PC-3 (cell line): Measurements from ENCODE around the gene SAMD5. TPM values are rescaled to one million over a fixed set of nuclear protein-coding genes. Genes with fewer than 3 reads are reported as not detected.

ENCODE experiments used
- ATAC-seq: fragments of 200-7000 bp; cut with Tn5 transposase; 2 replicates; pipeline ENCODE4 v1.9.1; 2020; ENCODE audit warnings: mild to moderate bottlenecking, moderate library complexity
- BruUV-seq: library from RNA; stranded (reverse); fragments of 400-500 nt; replicated peaks from 2 replicates; lab custom pipeline; 2021; lab: Mats Ljungman, UMichigan
- CTCF ChIA-PET: fragments of 300-600 bp; sonication (Branson Sonifier 250); formaldehyde crosslinking; loops from one replicate; lab custom pipeline; 2022; ENCODE audit warnings: antibody characterized with exemption; lab: Charles Lee
- POLR2A ChIA-PET: fragments of 300-600 bp; sonication (Branson Sonifier 250); formaldehyde crosslinking; loops from one replicate; lab custom pipeline; 2022; ENCODE audit warnings: antibody characterized with exemption; ENCODE audit not compliant: unreplicated experiment; lab: Charles Lee
- DNase-seq: peaks from one replicate; pipeline ENCODE4 v3.0.0-alpha.2; 2015
- H2AFZ ChIP-seq: fragments of 300-600 bp; sonication (generic); 2 replicates; pipeline ENCODE4 v1.6.0; 2016; ENCODE audit warnings: antibody characterized with exemption, low read length
- H3F3A ChIP-seq: fragments of 300-600 bp; sonication (generic); one replicate; pipeline ENCODE4 v1.6.0; 2017; ENCODE audit warnings: antibody characterized with exemption, low read length, control low read depth, mild to moderate bottlenecking; ENCODE audit not compliant: unreplicated experiment
- H3K27ac ChIP-seq: fragments of 300-600 bp; sonication (generic); 2 replicates; pipeline ENCODE4 v1.5.1; 2016; ENCODE audit warnings: mild to moderate bottlenecking, low read length
- H3K27me3 ChIP-seq: fragments of 300-600 bp; sonication (generic); 2 replicates; pipeline ENCODE4 v1.6.1; 2016; ENCODE audit warnings: low read length, mixed read lengths
- H3K36me3 ChIP-seq: fragments of 300-600 bp; sonication (generic); 2 replicates; pipeline ENCODE4 v1.6.1; 2016; ENCODE audit warnings: low read depth, mixed run types, low read length, mixed read lengths
- H3K4me1 ChIP-seq: fragments of 300-600 bp; sonication (generic); 2 replicates; pipeline ENCODE4 v1.5.1; 2016; ENCODE audit warnings: low read length; ENCODE audit not compliant: insufficient read depth
- H3K4me2 ChIP-seq: fragments of 300-600 bp; sonication (generic); 2 replicates; pipeline ENCODE4 v1.6.0; 2016; ENCODE audit warnings: low read length
- H3K4me3 ChIP-seq: fragments of 300-600 bp; sonication (generic); 2 replicates; pipeline ENCODE4 v1.5.1; 2016; ENCODE audit warnings: mild to moderate bottlenecking, low read length, mixed read lengths
- H3K79me2 ChIP-seq: fragments of 300-600 bp; sonication (generic); 2 replicates; pipeline ENCODE4 v1.6.1; 2017; ENCODE audit warnings: low read length, mixed read lengths
- H3K9ac ChIP-seq: fragments of 300-600 bp; sonication (generic); 2 replicates; pipeline ENCODE4 v1.6.0; 2016; ENCODE audit warnings: mild to moderate bottlenecking, low read length
- H3K9me2 ChIP-seq: fragments of 300-600 bp; sonication (generic); replicated peaks from 2 replicates; pipeline ENCODE4 v1.6.1; 2016; ENCODE audit warnings: mixed run types, low read length, mixed read lengths
- H3K9me3 ChIP-seq: fragments of 300-600 bp; sonication (generic); 2 replicates; pipeline ENCODE4 v1.6.1; 2016; ENCODE audit warnings: low read length, mixed read lengths
- H4K20me1 ChIP-seq: fragments of 300-600 bp; sonication (generic); 2 replicates; pipeline ENCODE4 v1.6.1; 2016; ENCODE audit warnings: low read length, mixed read lengths
- CTCF ChIP-seq: fragments of 300-600 bp; sonication (generic); conservative IDR thresholded peaks from 2 replicates; pipeline ENCODE4 v1.5.1; 2017; ENCODE audit warnings: antibody characterized with exemption, low read depth, mild to moderate bottlenecking, low read length
- EZH2 ChIP-seq: fragments of 300-600 bp; sonication (generic); IDR thresholded peaks from one replicate; pipeline ENCODE4 v1.6.1; 2017; ENCODE audit warnings: antibody characterized with exemption, mild to moderate bottlenecking, low read length; ENCODE audit not compliant: unreplicated experiment
- EZH2phosphoT487 ChIP-seq: fragments of 300-600 bp; sonication (generic); IDR thresholded peaks from 2 replicates; pipeline ENCODE4 v1.6.1; 2018; ENCODE audit warnings: mild to moderate bottlenecking, antibody characterized with exemption, low read length, borderline replicate concordance
- intact Hi-C: fragments of 100-400 bp; cut with micrococcal nuclease; formaldehyde crosslinking; loops from 2 replicates; pipeline ENCODE4 v1.9.0; 2023
- total RNA-seq: library from RNA; depleted of rRNA; stranded (reverse); fragments of >200 nt; gene quantifications from 2 replicates; pipeline ENCODE4 v1.2.3, GENCODE V29; 2014

The SAMD5 gene
- total RNA-seq, 1 experiment from 2014 or later = 1.8 TPM

- Histone ChIP-seq H3K79me2 (no peaks in the 10 kb centered on the region), H3K36me3 (no peaks in the 10 kb centered on the region), H4K20me1 (no peaks in the 10 kb centered on the region), H3K27ac (no peak overlapping the region), H3K9ac (no peak overlapping the region), H3K9me3 (no peaks in the 10 kb centered on the region), H3F3A (no peaks in the 10 kb centered on the region), H3K4me1 (no peaks in the 10 kb centered on the region), H2AFZ (no peak overlapping the region), H3K4me2 (no peak overlapping the region), H3K9me2 (no peaks in the 10 kb centered on the region), H3K27me3 (no peaks in the 10 kb centered on the region), H3K4me3 (no peak overlapping the region)
- ChIA-PET POLR2A (interaction anchor here (0.6 kb wide), 1 partner anchor 1641 kb away, joined by 5 read pairs; no protein-coding TSS in a partner anchor), CTCF (no interaction called here)
- TF ChIP-seq EZH2 (no peak), CTCF (no peak), EZH2phosphoT487 (no peak)
- DNase-seq = no peak
- no peak for ATAC-seq
- BruUV-seq = no TSS peak
- intact Hi-C loops = no loop called here
Measured at GRCh38 chr6:147563472-147563871, 55.0 kb downstream of the SAMD5 start.

GRCh38 chr6:147564556-147564955, 56.1 kb downstream of the SAMD5 start:
- BruUV-seq = no TSS peak
- TF ChIP-seq EZH2 (no peak), EZH2phosphoT487 (no peak), CTCF (no peak)
- no peak overlapping the region for H3K4me3 ChIP-seq

GRCh38 chr6:147566244-147566898, 57.9 kb downstream of the SAMD5 start:
- CTCF ChIA-PET = no interaction called here
- no peak overlapping the region for H3K4me3 ChIP-seq
- DNase-seq (no peak), ATAC-seq (no peak)
- H3K4me2 ChIP-seq = no peak overlapping the region
- H3K36me3 ChIP-seq = no peaks in the 10 kb centered on the region
- POLR2A ChIA-PET = no interaction called here
- no peaks in the 10 kb centered on the region for H3K9me3 ChIP-seq
- no peak overlapping the region for H3K9ac ChIP-seq
- H3K79me2 ChIP-seq = no peaks in the 10 kb centered on the region
- H3F3A ChIP-seq = no peaks in the 10 kb centered on the region
- no TSS peak for BruUV-seq
- H4K20me1 ChIP-seq = no peaks in the 10 kb centered on the region
- H3K27ac ChIP-seq = no peak overlapping the region
- H2AFZ ChIP-seq = no peak overlapping the region
- no peaks in the 10 kb centered on the region for H3K4me1 ChIP-seq
- no peaks in the 10 kb centered on the region for H3K9me2 ChIP-seq
- TF ChIP-seq CTCF (no peak), EZH2phosphoT487 (no peak), EZH2 (no peak)
- H3K27me3 ChIP-seq = no peaks in the 10 kb centered on the region
- intact Hi-C loops = no loop called here

More at GRCh38 chr6:147564556-147564955, 56.1 kb downstream of the SAMD5 start:
- Histone ChIP-seq H2AFZ (no peak overlapping the region), H3K4me2 (no peak overlapping the region), H4K20me1 (no peaks in the 10 kb centered on the region), H3K79me2 (no peaks in the 10 kb centered on the region), H3F3A (no peaks in the 10 kb centered on the region), H3K36me3 (no peaks in the 10 kb centered on the region), H3K4me1 (no peaks in the 10 kb centered on the region), H3K9ac (no peak overlapping the region), H3K9me3 (no peaks in the 10 kb centered on the region), H3K27me3 (no peaks in the 10 kb centered on the region), H3K27ac (no peak overlapping the region), H3K9me2 (no peaks in the 10 kb centered on the region)
- ATAC-seq (no peak), DNase-seq (no peak)
- CTCF ChIA-PET = no interaction called here
- intact Hi-C loops = no loop called here
- POLR2A ChIA-PET = no interaction called here
